ENCODE results near the gene TNIK.

DNA sequence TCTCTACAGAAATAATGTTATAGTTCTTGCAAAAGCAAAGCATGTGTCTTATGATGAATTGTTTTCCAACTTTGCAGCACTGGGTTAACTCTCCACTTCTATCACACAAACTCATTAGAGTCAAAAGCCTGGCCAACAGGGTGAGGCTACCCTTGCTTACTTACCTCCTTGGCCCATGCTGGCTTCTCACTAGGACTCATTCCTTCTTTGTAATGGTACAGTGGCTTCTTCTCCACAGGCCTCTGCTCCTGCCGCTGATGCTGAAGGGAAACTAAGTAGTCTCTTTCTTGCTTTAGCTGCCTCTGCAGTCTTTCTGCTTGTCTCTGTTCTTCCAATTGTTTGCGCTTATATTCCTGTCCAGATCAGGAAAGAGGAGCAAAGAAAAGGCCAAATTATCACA lies 322.2 kb downstream of the TNIK start:
- TF ChIP-seq CTCF (IDR thresholded peaks at IDR 0.05; ENCODE audit: poor library complexity, severe bottlenecking) (no peak), POLR2AphosphoS5 (IDR thresholded peaks at IDR 0.05) (no peak)
- TF ChIP-seq, protein P1, sequence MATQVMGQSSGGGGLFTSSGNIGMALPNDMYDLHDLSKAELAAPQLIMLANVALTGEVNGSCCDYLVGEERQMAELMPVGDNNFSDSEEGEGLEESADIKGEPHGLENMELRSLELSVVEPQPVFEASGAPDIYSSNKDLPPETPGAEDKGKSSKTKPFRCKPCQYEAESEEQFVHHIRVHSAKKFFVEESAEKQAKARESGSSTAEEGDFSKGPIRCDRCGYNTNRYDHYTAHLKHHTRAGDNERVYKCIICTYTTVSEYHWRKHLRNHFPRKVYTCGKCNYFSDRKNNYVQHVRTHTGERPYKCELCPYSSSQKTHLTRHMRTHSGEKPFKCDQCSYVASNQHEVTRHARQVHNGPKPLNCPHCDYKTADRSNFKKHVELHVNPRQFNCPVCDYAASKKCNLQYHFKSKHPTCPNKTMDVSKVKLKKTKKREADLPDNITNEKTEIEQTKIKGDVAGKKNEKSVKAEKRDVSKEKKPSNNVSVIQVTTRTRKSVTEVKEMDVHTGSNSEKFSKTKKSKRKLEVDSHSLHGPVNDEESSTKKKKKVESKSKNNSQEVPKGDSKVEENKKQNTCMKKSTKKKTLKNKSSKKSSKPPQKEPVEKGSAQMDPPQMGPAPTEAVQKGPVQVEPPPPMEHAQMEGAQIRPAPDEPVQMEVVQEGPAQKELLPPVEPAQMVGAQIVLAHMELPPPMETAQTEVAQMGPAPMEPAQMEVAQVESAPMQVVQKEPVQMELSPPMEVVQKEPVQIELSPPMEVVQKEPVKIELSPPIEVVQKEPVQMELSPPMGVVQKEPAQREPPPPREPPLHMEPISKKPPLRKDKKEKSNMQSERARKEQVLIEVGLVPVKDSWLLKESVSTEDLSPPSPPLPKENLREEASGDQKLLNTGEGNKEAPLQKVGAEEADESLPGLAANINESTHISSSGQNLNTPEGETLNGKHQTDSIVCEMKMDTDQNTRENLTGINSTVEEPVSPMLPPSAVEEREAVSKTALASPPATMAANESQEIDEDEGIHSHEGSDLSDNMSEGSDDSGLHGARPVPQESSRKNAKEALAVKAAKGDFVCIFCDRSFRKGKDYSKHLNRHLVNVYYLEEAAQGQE (IDR thresholded peaks at IDR 0.05; ENCODE audit: borderline replicate concordance), result no peak
